Progenitor cell of endocrine pancreas (in vitro differentiated cells): ENCODE results near the gene CASD1. TPM values are rescaled to one million over a fixed set of nuclear protein-coding genes. Genes with fewer than 3 reads are reported as not detected.

Source experiments
- DNase-seq: peaks from one replicate; pipeline ENCODE4 v3.0.0; 2021; ENCODE audit warnings: low spot score; ENCODE audit not compliant: unreplicated experiment
- H3K27ac Mint-ChIP-seq: 2 replicates; pipeline ENCODE4 v1.8.0; 2021; ENCODE audit warnings: mild to moderate bottlenecking, moderate library complexity, mixed read lengths
- H3K27me3 Mint-ChIP-seq: 2 replicates; pipeline ENCODE4 v1.8.0; 2021; ENCODE audit warnings: mixed read lengths
- H3K36me3 Mint-ChIP-seq: 2 replicates; pipeline ENCODE4 v1.8.0; 2022; ENCODE audit warnings: mixed read lengths; ENCODE audit not compliant: insufficient read depth
- H3K4me1 Mint-ChIP-seq: 2 replicates; pipeline ENCODE4 v1.8.0; 2021; ENCODE audit warnings: low read depth, mixed read lengths
- H3K4me3 Mint-ChIP-seq: 2 replicates; pipeline ENCODE4 v1.8.0; 2021; ENCODE audit warnings: low read depth, mild to moderate bottlenecking, moderate library complexity, mixed read lengths
- H3K9me3 Mint-ChIP-seq: 2 replicates; pipeline ENCODE4 v1.8.0; 2021; ENCODE audit warnings: low read depth, mixed read lengths
- total RNA-seq: library from RNA; stranded (reverse); gene quantifications from 2 replicates; pipeline ENCODE4 v1.2.1, GENCODE V29; 2021
- TF ChIP-seq, protein P1 (sequence below): fragments of 200-600 bp; sonication (generic); IDR thresholded peaks from one replicate; pipeline ENCODE4 v1.5.0; 2021; ENCODE audit warnings: antibody characterized with exemption, mild to moderate bottlenecking; ENCODE audit not compliant: unreplicated experiment

CASD1 gene
- total RNA-seq, 1 donor from 2014 or later: 46.5 TPM

DNA sequence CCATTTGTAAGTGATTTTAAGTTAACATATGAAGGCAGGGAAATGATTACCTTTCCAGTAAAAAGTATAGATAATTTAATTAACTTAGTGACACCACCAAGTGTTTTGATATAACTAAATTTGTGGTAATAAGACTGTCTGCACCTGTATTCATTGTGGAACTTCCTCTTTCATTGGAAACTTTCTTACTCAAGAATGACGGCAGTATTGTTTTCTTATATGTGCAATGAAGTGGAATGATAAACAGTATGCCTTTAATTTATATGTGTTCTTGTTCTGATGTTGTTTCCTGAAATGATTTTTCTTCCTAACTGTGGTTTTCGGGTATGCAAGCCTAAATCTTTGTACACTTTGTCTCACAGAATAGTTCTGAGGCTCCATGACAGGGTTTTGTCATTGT is 46.4 kb downstream of the CASD1 start:
- peaks cover 31% of the 10 kb centered on the region for H3K36me3 Mint-ChIP-seq
- TF ChIP-seq, protein P1, sequence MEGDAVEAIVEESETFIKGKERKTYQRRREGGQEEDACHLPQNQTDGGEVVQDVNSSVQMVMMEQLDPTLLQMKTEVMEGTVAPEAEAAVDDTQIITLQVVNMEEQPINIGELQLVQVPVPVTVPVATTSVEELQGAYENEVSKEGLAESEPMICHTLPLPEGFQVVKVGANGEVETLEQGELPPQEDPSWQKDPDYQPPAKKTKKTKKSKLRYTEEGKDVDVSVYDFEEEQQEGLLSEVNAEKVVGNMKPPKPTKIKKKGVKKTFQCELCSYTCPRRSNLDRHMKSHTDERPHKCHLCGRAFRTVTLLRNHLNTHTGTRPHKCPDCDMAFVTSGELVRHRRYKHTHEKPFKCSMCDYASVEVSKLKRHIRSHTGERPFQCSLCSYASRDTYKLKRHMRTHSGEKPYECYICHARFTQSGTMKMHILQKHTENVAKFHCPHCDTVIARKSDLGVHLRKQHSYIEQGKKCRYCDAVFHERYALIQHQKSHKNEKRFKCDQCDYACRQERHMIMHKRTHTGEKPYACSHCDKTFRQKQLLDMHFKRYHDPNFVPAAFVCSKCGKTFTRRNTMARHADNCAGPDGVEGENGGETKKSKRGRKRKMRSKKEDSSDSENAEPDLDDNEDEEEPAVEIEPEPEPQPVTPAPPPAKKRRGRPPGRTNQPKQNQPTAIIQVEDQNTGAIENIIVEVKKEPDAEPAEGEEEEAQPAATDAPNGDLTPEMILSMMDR: no peak
- H3K27me3 Mint-ChIP-seq: no peaks in the 10 kb centered on the region
- no peak overlapping the region for H3K4me3 Mint-ChIP-seq
- peaks cover 9% of the 10 kb centered on the region for H3K4me1 Mint-ChIP-seq
- no peak for DNase-seq
- H3K9me3 Mint-ChIP-seq: no peaks in the 10 kb centered on the region
- H3K27ac Mint-ChIP-seq: no peak overlapping the region

DNA sequence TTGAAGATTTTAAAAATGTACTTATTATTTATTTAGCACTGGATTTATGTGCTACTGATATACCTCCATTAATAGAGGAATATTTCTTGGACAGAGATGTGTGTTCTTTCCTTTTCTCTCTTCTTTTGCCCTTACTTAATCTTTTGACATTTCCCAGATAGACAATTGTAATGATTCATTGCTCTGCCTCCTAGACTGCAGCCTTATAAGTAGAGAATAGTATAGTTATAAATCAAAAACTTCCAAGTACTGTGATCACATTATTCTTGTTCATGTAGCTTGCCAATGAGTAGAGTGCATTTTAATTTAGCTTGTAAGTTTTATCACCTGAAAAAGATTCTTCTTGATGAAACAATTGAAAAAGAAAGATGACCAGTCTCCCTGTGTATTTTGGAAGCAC is 47.6 kb downstream of the CASD1 start:
- no peak for DNase-seq
- H3K36me3 Mint-ChIP-seq: peaks cover 30% of the 10 kb centered on the region
- H3K4me3 Mint-ChIP-seq: no peak overlapping the region
- no peaks in the 10 kb centered on the region for H3K9me3 Mint-ChIP-seq
- H3K27me3 Mint-ChIP-seq: no peaks in the 10 kb centered on the region
- TF ChIP-seq, protein P1: no peak
- H3K27ac Mint-ChIP-seq: no peak overlapping the region
- peaks cover 9% of the 10 kb centered on the region for H3K4me1 Mint-ChIP-seq

DNA sequence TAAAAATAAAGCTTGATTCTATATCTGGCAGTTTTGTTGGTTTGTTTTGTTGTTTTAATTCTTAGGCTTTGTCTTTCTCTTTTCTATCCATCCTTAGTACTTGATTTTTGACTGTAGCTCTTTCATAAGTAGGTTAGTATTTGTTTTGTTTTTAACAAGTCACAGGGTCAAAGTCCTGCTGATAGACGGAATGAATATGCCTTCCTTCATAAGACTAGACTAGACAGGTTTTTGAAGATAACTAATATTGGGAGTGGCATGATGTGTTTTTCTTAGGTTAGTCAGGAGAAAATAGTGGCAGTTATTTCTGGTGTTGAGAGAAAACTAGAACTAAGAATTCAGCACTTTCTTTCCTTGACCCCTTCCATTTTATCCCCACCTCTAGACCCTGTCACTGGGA is 50.4 kb downstream of the CASD1 start:
- Mint-ChIP-seq H3K9me3 (no peaks in the 10 kb centered on the region), H3K4me3 (no peak overlapping the region), H3K27me3 (no peaks in the 10 kb centered on the region), H3K27ac (no peak overlapping the region), H3K4me1 (peaks cover 5% of the 10 kb centered on the region), H3K36me3 (peaks cover 16% of the 10 kb centered on the region)
- DNase-seq: no peak
- TF ChIP-seq, protein P1: no peak

DNA sequence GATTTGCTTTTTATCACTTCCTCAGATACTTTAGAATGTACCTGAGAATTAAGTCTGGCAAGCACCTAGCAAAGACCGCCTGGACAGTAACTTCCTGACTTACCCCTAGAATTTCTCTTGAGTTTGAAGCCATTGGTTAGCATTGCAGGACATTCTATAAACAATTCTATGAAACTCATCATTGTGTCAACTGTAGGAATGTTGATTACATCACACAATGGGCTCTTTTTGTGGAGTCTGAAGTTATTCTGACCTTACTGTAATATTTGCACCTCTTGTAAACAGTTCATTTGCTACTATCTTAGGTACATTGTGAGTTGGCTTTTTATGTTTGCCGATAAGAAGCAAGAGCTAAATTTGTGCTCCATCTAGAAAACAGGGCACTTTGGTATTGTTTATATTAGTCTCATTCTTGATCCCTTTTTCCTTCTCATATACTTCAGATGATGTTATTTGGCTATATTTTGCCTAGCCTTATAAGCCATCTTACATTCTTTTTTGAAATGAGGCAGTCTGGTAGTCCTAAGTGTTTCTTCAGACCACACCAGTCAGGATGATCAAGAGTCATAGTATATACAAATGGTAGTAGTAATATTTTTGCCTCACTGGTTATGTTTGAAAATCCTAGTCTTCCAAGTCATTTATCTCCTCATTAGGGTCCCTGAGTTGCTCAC is 52.4 kb downstream of the CASD1 start:
- H3K36me3 Mint-ChIP-seq: peaks cover 12% of the 10 kb centered on the region
- no peak overlapping the region for H3K4me3 Mint-ChIP-seq

DNA sequence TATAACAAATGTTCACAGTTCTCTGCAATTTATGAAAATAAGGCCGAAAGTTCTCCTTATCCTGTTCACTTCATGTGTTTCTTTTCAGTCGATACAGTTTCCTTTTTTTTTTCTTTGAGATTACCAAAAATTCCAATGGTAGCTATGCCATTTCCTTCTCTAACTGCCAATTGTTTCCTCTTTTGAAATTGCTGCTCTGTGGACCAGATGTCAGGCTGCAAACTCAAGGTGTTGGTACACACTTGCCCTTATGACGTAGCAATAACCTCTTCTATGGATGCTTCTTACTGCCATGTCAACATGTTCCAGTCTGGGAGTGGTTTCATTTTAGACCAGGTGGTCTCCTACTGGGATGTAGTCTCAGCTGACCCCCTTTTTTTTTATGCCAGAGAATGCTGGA is 52.9 kb downstream of the CASD1 start:
- no peak overlapping the region for H3K4me3 Mint-ChIP-seq

More for the DNA sequence above, 52.4 kb downstream of the CASD1 start:
- no peak for DNase-seq
- no peaks in the 10 kb centered on the region for H3K9me3 Mint-ChIP-seq
- TF ChIP-seq, protein P1: no peak
- H3K27ac Mint-ChIP-seq: no peak overlapping the region
- H3K4me1 Mint-ChIP-seq: peaks cover 5% of the 10 kb centered on the region
- no peaks in the 10 kb centered on the region for H3K27me3 Mint-ChIP-seq

More for the DNA sequence above, 52.9 kb downstream of the CASD1 start:
- H3K4me1 Mint-ChIP-seq: peaks cover 5% of the 10 kb centered on the region
- no peak overlapping the region for H3K27ac Mint-ChIP-seq
- no peaks in the 10 kb centered on the region for H3K27me3 Mint-ChIP-seq
- peaks cover 7% of the 10 kb centered on the region for H3K36me3 Mint-ChIP-seq
- no peaks in the 10 kb centered on the region for H3K9me3 Mint-ChIP-seq
- TF ChIP-seq, protein P1: no peak
- no peak for DNase-seq
